GM12878 (cell line): ENCODE measurements around the gene COX6A1. TPM values are rescaled to one million over a fixed set of nuclear protein-coding genes. Genes with fewer than 3 reads are reported as not detected.

Source experiments
- ATAC-seq: fragments of 200-7000 bp; cut with Tn5 transposase; 3 replicates; pipeline ENCODE4 v1.9.1; 2020; ENCODE audit warnings: mild to moderate bottlenecking, moderate library complexity
- BruUV-seq: library from RNA; stranded (reverse); fragments of 400-500 nt; replicated peaks from 2 replicates; lab custom pipeline; 2021; lab: Mats Ljungman, UMichigan
- CTCF ChIA-PET: fragments of 300-600 bp; sonication (Branson Sonifier 250); formaldehyde crosslinking; extraction: SDS; loops from one replicate; lab custom pipeline; 2021; ENCODE audit warnings: inconsistent platforms; lab: Yijun Ruan, JAX
- POLR2A ChIA-PET: fragments of 350-600 bp; formaldehyde crosslinking; extraction: SDS; loops from one replicate; lab custom pipeline; 2021; ENCODE audit warnings: inconsistent platforms; lab: Charles Lee
- RAD21 ChIA-PET: fragments of 300-600 bp; sonication (Branson Sonifier 250); formaldehyde crosslinking; loops from one replicate; lab custom pipeline; 2023; ENCODE audit warnings: antibody characterized with exemption; ENCODE audit not compliant: unreplicated experiment; lab: Charles Lee
- SMC1A ChIA-PET: fragments of 300-600 bp; sonication (Branson Sonifier 250); formaldehyde crosslinking; loops from one replicate; lab custom pipeline; 2023; ENCODE audit not compliant: unreplicated experiment, uncharacterized antibody; lab: Charles Lee
- DNase-seq: peaks from one replicate; pipeline ENCODE4 v3.0.0-alpha.2; 2011; ENCODE audit warnings: low read depth, low spot score
- FAIRE-seq: peaks from 3 replicates; lab custom pipeline; 2011; peaks lifted over from hg19 to GRCh38; lab: Jason Lieb, UNC
- H2AFZ ChIP-seq: 2 replicates; pipeline ENCODE4 v1.6.0; 2011; ENCODE audit warnings: low read depth, low read length, control low read depth; ENCODE audit not compliant: control insufficient read depth
- H3K27ac ChIP-seq: 2 replicates; pipeline ENCODE4 v1.5.1; 2011; ENCODE audit warnings: control low read depth; ENCODE audit not compliant: control insufficient read depth, insufficient read depth
- H3K27me3 ChIP-seq, 2 experiments: replicated peaks in 1 of 2; 2 replicates each; pipeline versions ENCODE4 v1.6.0 to v1.6.1; 2011; ENCODE audit warnings: low read length in 1 of 2; ENCODE audit not compliant: control insufficient read depth in 2 of 2, insufficient read depth in 2 of 2
- H3K36me3 ChIP-seq, 2 experiments: 2 replicates each; pipeline ENCODE4 v1.5.1; 2011; ENCODE audit warnings: low read length in 1 of 2; ENCODE audit not compliant: control insufficient read depth in 2 of 2, insufficient read depth in 2 of 2
- H3K4me1 ChIP-seq: 2 replicates; pipeline ENCODE4 v1.6.1; 2011; ENCODE audit warnings: mild to moderate bottlenecking, low read length, moderate library complexity, mixed read lengths; ENCODE audit not compliant: control insufficient read depth, insufficient read depth
- H3K4me2 ChIP-seq: 2 replicates; pipeline ENCODE4 v1.6.0; 2011; ENCODE audit warnings: control low read depth; ENCODE audit not compliant: control insufficient read depth, insufficient read depth
- H3K4me3 ChIP-seq: fragments of 200-600 bp; sonication (generic); 2 replicates; pipeline ENCODE4 v1.5.1; 2016
- H3K79me2 ChIP-seq: 2 replicates; pipeline ENCODE4 v1.6.0; 2011; ENCODE audit warnings: low read length; ENCODE audit not compliant: control insufficient read depth, insufficient read depth
- H3K9ac ChIP-seq: 2 replicates; pipeline ENCODE4 v1.8.0; 2011; ENCODE audit warnings: low read length, control low read depth, mixed read lengths; ENCODE audit not compliant: control insufficient read depth, insufficient read depth
- H3K9me3 ChIP-seq: replicated peaks from 3 replicates; pipeline ENCODE4 v1.5.1; 2011; ENCODE audit warnings: mild to moderate bottlenecking, low read length; ENCODE audit not compliant: control insufficient read depth, insufficient read depth
- H4K20me1 ChIP-seq: 2 replicates; pipeline ENCODE4 v1.6.0; 2011; ENCODE audit not compliant: control insufficient read depth, insufficient read depth
- CBX5 ChIP-seq: sonication (generic); IDR thresholded peaks from 2 replicates; pipeline ENCODE4 v1.6.1; 2016; ENCODE audit warnings: low read depth, moderate library complexity, mild to moderate bottlenecking, inconsistent platforms
- MLLT1 ChIP-seq: fragments of 450-650 bp; IDR thresholded peaks from 2 replicates; pipeline ENCODE4 v1.6.1; 2016; ENCODE audit warnings: mild to moderate bottlenecking
- POLR2A ChIP-seq: IDR thresholded peaks from 2 replicates; pipeline ENCODE4 v1.6.1; 2011; ENCODE audit warnings: low read depth, mild to moderate bottlenecking, low read length
- POLR2AphosphoS5 ChIP-seq: IDR thresholded peaks from 2 replicates; pipeline ENCODE4 v1.6.1; 2011; ENCODE audit warnings: mild to moderate bottlenecking, low read length, inconsistent platforms
- ZZZ3 ChIP-seq: IDR thresholded peaks from 2 replicates; pipeline ENCODE4 v1.6.1; 2011; ENCODE audit warnings: low read depth; ENCODE audit not compliant: control insufficient read depth, insufficient read length
- WGBS: methylation state at CpG from one replicate; pipeline ENCODE4 v1.1.6; 2016; ENCODE audit warnings: low lambda C conversion rate; ENCODE audit not compliant: insufficient replicate concordance, insufficient coverage; ENCODE audit errors: missing lambda C conversion rate; 5-methylcytosine and 5-hydroxymethylcytosine counted together
- in situ Hi-C: fragments of 300-500 bp; cut with MboI; formaldehyde crosslinking; loops from 9 replicates; pipeline ENCODE4 v1.14.3; 2018; ENCODE audit warnings: mixed read lengths
- intact Hi-C: fragments of 100-400 bp; cut with micrococcal nuclease; formaldehyde crosslinking; loops from one replicate; pipeline ENCODE4 v1.14.2; 2022; ENCODE audit not compliant: unreplicated experiment
- polyA plus RNA-seq, 11 experiments: library from polyadenylated mRNA; depleted of rRNA in 4 of 11; unstranded in 6 of 11; stranded (reverse) in 5 of 11; fragments of >200 nt; fragmentation: Nextera tagmentation in 4 of 11; fragmentation: Illumina TruSeq in 1 of 11; extraction: Ambion mirVana in 4 of 11; extraction: Trizol in 1 of 11; gene quantifications; 1 replicate in 1 of 11; 2 replicates in 10 of 11; pipeline versions ENCODE4 v1.2.1 to v1.2.3, GENCODE V29; 2011 to 2016; ENCODE audit warnings: inconsistent platforms in 2 of 11, missing spikeins in 2 of 11, low read depth in 1 of 11
- total RNA-seq, 4 experiments: library from RNA; depleted of rRNA in 3 of 4; stranded (reverse); fragments of >200 nt in 3 of 4; fragmentation: Illumina TruSeq in 1 of 4; extraction: Trizol in 1 of 4; gene quantifications; 2 replicates each; pipeline versions ENCODE4 v1.2.1 to v1.2.3, GENCODE V29; 2013 to 2021

Gene COX6A1
- total and polyA plus RNA-seq, 10 of the 15 experiments (the other 5 are each of a cell fraction or from before 2014, with no cell fraction given) = 408 to 2,723 (median 1,019) TPM

DNA sequence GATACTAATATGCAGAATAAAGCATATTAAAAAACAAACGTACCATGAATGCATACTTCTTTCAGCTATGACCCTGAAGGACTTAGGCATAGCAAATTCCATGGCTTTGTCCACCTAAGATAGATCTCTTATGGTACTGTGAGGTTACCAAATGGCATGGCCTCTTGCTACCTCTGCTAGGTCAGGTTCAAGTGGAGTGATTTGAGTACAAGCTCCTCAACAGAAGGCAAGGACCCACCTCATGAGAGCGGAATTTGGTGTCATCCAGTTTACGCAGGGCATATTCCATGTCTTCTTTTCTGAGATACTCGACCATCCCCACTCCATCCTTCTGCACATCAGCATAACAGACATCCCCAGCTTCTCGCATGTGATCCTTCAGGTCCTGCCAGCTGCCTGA is 25.8 kb downstream of the COX6A1 start:
- BruUV-seq = no TSS peak
- no peaks in the 10 kb centered on the region for H3K27me3 ChIP-seq
- no peak overlapping the region for H3K4me3 ChIP-seq
- peaks cover 12% of the 10 kb centered on the region for H3K4me1 ChIP-seq
- intact Hi-C loops (no loop called here), in situ Hi-C loops (no loop called here)
- H3K9me3 ChIP-seq = no peaks in the 10 kb centered on the region
- ChIA-PET RAD21 (no interaction called here), CTCF (interaction anchor here (1.0 to 1.4 kb wide), 3 partner anchors 16 to 118 kb away, joined by 3 to 4 read pairs (median 4); partner anchors contain the start of gene POP5), POLR2A (interaction anchor here (1.6 to 1.8 kb wide), 2 partner anchors 11 to 23 kb away, joined by 4 to 5 read pairs; no protein-coding TSS in a partner anchor), SMC1A (interaction anchor here (0.6 to 2.6 kb wide), 5 partner anchors 9 to 112 kb away, joined by 3 to 10 read pairs (median 4); partner anchors contain the start of gene COX6A1)
- H3K9ac ChIP-seq = no peak overlapping the region
- H2AFZ ChIP-seq = no peak overlapping the region
- TF ChIP-seq POLR2AphosphoS5 (peak; percentile 23; the same call in 1 of the 2 replicates), ZZZ3 (no peak), POLR2A (peak; percentile 50), CBX5 (no peak), MLLT1 (no peak)
- peaks cover 29 to 53% of the 10 kb centered on the region in 2 experiments for H3K36me3 ChIP-seq
- WGBS = 80% methylated on average over 5 of the region's 5 CpGs
- H3K79me2 ChIP-seq = peaks cover 33% of the 10 kb centered on the region
- ATAC-seq (no peak), DNase-seq (no peak), FAIRE-seq (no peak)
- H3K4me2 ChIP-seq = no peak overlapping the region
- H3K27ac ChIP-seq = no peak overlapping the region
- peaks cover 10% of the 10 kb centered on the region for H4K20me1 ChIP-seq
